HG03135 (cell line): Measurements from ENCODE around the gene MAP3K14.
A peak's percentile ranks its signal among the peaks of the same experiment; 100 is the strongest.

ENCODE experiments used
- ATAC-seq: cut with Tn5 transposase; IDR thresholded peaks from one replicate; pipeline ENCODE4 v1.9.1; 2021; ENCODE audit warnings: mild to moderate bottlenecking, moderate library complexity; ENCODE audit not compliant: unreplicated experiment

The MAP3K14 gene

DNA sequence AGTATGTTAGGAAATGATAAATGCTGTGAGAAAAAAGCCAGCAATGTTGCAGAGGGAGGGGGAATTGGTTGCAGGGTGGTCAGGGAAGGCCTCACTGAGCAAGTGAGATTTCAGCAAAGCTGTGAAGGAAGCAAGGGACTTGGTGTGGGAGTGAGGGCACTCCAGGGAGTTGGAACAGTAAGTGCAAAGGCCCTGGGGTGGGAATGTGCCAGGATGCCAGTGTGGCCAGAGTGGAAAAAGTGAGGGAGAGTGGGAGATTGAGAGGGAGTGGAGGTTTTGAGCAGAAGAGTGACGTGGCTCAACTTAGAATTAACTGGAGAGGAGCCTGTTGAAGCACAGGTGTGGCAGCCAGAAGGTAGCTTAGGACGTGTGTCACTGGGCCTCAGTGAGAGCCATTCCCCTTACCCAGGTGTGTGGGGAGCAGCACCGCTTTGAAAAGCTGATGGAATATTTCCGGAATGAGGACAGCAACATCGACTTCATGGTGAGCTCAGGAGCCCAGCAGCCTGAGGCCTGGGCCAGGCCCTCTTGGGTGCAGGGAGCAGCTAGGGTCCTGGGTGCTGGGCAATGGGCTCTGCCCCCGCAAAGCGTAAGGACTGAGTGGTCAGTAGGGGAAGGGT, 78.6 kb downstream of the MAP3K14 start:
- no peak for ATAC-seq

DNA sequence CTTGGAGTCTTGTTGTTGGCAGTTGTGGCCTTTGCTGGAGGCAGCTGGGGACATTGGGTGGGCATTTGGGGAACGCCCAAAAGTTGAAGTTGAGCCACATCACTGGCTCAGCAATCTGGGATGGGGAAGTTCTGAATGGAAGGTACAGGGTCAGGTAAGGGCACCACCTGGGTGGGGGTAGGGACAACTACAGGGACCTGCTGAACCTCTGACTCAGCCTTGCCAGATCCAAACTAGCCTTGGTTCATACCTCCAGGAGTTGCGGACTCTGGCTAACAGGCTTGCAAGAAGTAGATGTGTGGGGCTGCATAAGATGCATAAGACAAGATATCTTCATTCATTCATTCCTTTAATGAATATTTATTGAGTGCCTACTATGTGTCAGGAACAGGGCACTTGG, 79.1 kb downstream of the MAP3K14 start:
- no peak for ATAC-seq

DNA sequence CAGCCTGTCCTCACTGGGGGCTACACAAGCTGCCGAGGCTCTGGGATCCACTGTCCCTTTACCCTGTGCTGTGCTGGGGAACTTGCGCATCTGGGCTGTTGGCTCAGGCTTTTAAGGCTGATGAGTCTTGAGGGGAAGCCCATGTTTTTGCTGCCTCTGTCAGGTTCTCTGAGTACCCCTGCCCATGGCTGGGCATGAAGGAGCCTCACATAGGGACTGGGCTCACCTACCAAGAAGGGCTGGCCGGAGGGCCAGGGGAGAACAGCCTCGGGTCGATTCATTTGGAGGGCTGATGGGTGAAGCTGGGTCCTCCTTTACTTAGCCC, 80.6 kb downstream of the MAP3K14 start:
- no peak for ATAC-seq

DNA sequence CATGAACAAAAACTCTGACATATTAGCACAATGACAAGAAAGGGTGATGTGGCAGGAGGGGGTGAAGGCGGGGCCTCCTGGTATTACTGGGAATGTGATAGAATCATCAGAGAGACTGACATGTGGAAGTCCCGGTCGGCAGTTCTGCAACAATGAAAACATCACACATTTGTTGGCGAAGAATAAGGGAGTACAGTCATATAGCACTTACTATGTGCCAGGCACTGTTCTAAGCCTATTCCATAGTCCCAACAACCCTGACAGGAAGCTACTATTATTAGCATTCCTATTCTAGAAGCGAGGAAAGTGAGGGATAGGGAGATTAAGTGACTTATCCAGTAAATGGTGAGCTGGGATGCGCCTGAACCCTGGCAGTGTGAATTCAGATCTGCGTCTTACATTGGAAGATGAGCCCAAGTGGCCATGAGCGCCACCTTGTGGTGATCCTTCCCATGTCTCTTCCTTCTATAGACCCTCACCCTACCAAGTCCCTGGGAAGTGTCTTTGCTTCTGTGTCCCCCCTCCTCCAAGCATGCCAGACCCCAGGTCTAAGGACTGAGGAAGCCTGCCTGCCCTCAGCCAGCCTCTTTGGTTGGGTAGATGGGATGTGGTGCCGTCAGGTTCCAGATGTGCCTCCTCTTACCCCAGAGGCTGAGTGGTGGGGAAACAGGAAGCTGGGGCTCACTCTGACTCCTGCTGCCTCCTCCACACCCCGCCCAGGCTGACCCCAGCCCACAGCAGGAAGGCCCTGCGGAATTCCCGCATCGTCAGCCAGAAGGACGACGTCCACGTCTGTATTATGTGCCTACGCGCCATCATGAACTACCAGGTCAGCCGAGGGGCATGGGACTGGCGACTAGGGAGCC, 81.2 kb downstream of the MAP3K14 start:
- ATAC-seq, result no peak

DNA sequence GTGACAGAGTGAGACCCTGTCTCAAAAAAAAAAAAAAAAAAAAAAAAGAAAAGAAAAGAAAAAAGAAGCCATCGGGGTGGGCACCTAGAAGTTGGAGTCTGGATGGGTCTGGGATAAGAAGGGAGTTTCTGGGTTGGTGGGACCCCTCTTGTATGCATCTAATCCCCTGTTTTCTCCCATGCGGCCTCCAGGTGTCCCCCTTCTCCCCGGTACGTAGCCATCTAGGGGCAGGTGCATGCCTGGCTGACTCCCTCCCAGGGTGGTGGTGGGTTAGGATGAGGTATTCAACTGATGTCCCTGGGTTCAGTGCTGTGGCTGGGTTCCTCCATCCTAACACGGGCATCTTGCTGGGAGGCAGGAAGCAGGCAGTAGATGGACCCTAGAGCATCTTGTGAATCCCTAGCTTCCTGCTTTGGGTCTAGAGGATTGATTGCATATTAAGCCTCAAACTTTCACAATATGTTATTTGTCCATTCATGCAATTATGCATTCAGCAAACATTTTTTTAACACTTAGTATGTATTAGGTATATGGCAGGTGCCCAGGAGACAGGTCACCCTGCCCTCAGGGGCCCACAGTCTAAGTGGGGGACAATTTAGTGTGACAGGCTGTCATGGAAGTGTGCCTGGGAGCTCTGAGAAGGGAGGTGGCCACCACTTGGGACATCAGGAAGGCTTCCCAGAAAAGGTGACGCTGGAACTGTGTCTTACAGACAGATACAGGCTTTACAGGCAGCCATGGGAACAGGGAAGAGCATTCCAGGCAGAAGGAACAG, 82.0 kb downstream of the MAP3K14 start:
- ATAC-seq, result no peak

DNA sequence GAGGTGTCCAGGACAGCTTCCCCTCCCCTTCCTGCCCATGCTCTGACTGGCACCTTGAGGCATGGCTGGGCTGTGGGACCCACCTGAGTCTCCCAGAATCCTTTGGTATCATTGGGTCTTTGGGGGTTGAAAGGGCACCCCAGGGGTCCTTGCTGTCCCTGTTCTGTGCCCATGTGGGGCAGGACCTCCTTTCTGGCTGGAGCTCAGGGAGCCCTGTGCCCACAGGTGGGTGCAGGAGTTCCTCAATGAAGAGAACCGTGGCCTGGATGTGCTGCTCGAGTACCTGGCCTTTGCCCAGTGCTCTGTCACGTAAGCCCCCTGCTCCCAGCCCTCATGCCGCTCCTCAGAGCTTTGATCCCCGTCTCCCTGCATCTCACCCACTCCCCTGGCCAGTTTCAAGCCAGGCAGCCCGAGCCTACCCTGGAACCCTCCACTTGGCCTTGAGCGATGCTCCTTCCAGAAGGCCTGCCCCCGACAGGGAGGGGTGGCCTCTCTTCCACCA, 83.3 kb downstream of the MAP3K14 start:
- no peak for ATAC-seq

DNA sequence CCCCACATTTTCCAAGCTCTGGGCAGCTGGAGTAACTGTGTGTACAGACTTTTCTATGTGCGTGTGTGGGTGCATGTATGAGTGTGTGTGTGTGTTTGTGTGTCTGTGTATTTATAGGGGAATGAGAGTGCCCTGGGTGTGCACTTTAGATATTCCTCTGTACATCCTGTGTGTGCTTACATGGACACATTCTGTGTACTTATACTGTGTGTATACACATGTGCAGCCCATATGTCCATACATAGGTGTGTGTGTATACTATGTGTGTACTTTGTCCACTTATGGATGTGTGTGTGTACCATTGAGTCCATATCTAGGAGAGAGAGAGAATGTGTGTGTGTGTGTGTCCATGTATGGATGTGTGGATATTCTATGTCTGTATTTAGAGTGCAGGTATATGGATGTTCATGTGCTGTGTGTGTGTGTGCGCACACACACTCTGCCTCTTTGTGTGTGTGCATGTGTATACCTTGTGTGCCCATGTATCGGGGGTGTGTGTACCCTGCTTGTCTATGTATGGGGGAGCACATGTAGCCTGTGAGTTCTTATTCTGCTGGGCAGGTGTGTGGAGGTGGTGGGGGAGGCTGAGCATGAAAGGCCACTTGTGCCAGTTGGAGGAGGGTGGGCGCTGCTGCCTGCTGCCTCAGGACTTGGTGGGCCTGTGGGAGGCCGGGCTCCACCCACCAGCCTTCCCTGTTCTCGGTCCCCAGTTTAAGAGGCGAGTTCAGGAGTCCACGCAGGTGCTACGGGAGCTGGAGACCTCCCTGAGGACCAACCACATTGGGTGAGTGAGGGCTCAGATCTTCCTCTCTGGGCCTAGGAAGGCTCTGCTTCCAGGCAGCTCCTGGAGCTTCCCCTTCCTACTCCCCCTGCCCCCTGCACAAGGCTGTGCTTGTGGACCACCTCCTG, 84.1 kb downstream of the MAP3K14 start:
- no peak for ATAC-seq

DNA sequence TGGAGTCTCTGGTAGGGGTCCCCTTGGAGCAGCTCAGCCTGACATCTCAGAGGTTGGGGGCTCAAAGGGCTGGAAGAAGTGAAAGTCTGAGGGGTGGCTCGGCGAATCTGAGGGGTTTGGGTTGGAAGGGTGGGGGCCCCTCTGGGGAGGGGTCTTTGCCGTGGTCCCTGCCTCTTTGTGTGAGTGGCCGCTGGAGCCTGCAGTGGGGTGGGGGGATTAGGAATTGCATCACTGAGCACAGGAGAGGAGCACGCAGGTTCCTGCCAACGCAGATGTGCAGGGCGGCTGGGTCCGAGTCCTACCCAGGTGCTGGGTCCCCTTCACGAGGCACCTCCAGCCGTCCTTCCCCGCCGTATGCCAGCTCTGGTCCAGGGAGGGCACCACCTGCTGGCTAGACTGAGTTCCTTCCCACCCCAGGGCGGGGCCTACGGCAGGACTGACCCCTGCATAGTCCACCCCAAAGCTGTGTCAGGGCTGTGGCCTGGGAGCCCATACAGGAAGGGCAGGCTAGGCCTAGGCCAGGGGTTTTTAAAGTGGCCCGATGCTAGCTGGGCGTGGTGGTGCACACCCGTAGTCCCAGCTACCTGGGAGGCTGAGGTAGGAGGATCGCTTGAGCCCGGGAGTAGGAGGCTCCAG, 85.2 kb downstream of the MAP3K14 start:
- no peak for ATAC-seq

DNA sequence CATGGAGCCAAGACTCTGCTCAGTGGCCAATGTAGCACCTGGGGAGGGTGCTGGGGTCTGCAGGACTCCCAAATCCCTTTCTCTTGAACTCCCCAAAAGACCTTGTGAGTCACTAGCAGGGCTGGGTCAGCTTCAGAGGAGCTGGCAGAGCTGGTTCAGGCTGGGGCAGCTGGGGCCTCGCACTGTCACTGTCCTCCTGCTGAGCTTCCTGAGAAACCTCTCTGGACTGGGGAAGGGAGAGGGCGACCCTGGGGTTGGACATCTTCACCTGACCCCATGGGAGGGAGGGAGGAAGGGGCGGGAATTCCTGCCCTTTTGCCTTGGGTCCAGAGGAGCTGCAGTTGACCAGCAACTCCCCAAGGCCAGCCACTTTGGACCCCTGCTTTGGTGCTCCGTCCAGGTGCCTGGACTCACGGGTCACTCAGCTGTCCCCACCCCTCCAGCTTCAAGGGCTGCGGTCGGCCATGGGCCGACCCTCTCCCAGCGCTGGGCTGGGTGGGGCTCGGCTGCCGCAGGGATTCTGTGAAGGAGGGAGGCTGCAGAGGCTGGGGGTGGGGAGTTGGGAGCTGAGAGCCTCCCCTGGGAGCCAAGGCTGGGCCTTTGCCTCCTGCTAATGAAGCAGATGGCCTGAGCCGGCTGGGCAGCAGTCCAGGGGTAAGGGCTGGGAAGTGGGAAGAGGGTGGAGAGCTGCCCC, 85.9 kb downstream of the MAP3K14 start:
- ATAC-seq, result no peak

DNA sequence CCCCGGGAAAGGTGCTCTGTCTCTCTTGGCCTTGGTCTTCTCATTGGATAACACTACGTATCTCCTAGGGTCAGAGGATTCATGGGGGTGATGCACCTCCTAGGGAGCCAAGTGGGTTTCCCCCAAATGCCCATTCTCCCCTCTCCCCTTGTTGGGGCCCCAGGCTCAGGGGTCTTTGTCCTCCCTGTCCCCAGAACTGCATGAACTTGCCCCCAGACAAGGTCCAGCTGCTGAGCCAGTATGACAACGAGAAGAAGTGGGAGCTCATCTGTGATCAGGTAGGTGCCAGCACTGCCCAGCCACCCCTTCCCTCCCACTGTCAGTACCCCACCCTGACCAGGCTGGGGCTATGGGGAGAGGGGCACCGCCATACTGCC, 86.4 kb downstream of the MAP3K14 start:
- no peak for ATAC-seq

DNA sequence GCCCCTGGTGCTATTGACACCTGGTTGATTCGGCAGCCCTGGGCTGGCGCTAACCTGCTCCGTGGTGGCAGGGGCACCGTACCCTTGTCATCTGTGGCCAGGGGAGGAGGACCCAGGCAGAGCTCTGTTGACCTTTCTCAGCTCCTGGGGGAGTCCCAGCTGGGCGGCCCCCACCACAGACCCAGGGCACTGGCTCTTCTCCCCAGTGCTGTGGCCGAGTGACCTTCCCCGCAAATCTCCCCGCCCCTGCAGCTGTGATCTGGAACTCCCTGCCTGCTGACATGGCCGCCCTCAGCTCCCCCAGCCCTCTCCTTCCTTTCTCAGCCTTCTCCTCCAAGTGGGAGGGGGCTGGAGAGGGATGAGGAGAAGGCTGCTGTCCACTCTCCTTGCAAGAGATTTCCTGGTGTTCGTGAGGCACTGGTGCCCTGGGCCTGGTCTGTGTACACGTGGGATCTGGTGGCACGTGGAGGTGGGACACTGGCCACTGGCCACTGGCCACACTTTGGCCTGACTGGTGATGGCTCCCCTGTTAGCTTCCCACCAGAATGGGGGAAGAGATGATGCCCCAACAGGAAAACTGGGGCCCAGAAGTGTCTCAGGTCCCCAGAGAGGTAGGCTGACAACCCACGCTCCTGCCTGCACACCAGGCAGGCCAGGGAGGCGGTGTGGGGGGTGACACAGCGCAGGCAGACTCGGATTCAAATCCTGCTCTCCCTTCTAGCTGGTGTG, 87.0 kb downstream of the MAP3K14 start:
- no peak for ATAC-seq

DNA sequence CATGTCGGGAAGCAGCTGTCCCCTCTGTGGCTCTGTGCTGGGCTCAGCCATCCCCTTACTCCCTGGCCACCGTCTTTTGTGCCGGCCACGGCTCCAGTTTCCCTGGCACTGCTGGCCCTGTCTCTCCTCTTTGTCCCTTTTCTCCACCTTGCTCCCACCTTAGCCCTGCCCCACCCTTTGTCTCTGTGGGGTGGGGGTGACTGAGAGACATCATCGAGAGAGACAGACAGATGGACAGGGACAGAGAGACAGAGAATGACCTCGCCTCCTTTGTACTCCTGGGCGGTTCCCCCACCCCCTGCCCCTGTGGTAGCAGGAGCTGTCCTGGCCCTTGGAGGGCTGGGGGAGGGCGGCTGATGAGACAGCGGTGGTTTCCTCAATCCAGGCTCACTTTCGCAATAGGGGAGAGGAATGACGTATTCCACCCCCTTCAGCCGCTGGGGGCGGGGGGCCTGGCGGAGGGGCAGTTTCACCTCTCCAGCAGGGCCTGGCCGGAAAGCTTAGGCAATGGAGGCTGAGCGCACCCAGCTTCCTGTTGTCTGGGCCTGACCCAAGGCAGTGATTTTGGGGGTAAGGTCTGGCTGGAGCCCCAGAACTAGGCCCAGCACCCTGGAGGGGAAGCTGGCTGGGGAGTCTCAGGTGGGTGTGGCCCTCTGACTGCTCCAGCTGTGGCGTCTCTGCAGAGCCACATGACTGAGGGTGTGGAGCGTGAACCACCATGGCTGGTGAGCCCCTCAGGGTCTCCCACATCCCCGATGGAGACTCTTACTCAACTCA, 87.9 kb downstream of the MAP3K14 start:
- peak; percentile 40 for ATAC-seq

DNA sequence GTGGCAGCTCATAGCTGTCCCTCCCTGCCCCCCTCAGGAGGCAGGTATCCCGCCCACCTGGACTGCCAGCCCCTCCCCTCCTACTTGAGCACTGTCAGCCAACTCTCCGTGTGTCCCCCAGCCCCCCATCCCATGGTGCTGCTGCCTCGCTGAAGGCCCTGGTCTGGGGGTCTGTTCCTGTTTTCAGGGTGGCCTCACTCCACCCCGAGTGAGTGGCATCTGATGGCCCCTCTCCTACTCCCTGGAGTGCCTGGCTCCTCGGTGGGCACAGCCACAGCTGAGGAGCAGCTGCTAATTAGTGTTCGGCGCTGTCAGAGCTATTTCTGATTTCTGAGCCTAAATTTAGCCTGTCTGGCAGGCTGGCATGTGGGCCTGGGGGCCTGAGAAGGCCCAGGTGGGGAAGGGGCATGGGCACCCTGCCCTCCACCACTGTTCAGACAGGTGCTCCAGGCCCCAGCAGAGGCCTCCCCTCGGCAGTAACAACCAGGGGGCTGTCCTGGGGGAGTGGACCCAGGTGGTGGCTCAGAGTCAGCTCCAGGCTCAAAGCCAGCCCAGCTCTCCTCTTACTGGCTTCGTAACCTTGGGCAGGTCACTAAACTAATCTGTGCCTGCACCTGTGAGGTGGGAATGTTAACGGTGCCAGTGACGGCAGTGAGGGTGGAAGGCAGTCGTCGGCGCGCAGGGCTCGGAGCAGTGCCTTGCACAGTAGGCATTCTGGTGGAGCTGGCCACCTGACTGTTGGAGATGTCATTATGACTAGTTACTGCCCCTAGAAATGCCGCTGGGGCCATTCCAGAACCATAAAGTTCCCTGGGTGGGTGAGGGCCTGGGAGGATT, 88.7 kb downstream of the MAP3K14 start:
- no peak for ATAC-seq

DNA sequence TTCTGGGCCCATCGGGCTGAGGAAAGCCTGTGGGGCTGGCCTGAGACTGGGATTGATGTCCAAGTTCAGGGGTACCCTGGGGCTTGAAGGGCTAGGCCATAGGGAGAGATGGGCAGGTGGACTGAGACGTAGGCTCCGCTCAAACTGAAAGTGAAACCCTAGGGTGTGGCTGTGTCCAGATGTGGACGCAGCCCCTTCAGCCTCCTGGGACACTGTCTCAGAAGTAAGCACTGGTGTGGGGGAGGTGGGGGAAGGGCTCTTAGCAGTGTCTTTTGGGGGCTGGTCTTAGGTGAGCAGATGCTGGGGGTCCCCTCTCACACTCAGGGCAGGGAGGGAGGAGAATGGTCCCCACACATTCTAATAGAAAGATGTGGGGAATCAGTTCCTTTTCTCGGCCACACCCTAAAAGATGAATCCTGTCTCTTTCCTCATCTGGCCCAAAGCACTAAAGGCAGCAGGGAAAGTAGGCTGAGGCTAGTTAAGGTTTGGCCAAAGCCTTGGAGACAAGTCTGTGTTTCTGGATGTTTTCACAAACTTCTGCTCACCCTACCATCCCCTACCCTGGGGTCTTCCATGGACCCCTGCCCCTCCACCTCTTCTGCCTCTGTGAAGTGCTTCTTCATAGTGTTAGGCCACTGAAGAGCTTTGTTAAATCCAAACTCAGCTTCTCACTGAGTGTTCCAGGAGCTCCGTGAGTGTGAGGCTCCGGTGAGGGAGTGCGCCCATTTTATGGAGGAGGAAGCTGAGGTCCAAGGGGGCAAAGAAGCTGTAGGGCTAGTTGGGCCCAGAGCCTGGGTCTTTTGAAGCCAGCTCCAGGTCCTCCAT, 89.5 kb downstream of the MAP3K14 start:
- ATAC-seq, result peak; percentile 20

DNA sequence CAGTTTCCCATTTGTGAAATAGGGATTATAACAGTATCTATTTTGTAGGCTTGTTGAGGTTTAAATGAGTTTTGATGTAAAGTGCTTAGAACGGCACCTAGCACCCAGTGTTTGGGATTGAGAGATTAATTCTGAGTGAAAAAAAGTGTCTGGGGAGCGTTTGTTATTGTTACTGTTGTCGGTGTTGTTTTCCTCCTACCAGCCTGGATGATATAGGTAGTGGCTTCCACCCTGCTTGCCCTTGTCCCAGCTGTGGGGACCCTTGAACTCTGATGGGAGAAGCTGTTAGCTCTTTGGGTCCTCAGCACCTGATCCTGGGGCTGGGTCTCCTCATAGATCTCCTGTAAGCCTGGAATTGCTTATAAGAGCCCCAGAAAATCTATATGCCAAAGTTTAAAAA, 90.2 kb downstream of the MAP3K14 start:
- no peak for ATAC-seq

DNA sequence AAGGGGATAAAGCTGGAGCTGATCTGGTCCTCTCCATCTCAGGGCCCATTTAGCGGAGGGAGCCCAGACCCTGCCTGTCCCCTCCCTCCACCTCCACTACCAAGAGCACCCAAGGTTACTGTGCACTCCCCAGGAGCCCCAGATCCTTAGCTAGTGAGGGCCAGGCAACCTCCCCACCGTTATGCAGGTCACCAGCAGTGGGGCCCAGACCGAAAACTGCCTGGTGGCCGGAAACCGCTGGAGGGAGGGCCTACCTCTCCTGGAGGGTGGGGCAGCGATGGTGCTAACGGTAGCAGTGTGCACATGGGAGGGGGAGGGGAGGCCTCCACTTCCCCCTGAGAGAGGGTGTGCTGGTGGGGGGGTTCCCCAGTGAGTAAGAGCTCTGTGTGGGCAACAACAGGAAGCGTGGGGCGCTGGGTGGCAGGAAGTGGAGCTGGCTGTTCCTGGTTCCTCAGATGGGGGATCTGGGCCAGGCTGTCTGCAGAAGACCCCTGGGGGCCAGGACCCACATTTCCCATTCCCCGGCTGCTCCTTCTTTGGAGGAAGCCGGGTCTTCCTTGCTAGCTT, 90.8 kb downstream of the MAP3K14 start:
- ATAC-seq, result peak; percentile 35
